GM21619 (cell line): ENCODE measurements around the gene AGAP1.
"Not testable (repeated sequence)": the region's sequence is repeated elsewhere in the genome, so short reads cannot be mapped to it uniquely, and the experiment has no call there.

Experiments
- ATAC-seq: cut with Tn5 transposase; IDR thresholded peaks from one replicate; pipeline ENCODE4 v1.9.1; 2021; ENCODE audit not compliant: unreplicated experiment

The AGAP1 gene

DNA sequence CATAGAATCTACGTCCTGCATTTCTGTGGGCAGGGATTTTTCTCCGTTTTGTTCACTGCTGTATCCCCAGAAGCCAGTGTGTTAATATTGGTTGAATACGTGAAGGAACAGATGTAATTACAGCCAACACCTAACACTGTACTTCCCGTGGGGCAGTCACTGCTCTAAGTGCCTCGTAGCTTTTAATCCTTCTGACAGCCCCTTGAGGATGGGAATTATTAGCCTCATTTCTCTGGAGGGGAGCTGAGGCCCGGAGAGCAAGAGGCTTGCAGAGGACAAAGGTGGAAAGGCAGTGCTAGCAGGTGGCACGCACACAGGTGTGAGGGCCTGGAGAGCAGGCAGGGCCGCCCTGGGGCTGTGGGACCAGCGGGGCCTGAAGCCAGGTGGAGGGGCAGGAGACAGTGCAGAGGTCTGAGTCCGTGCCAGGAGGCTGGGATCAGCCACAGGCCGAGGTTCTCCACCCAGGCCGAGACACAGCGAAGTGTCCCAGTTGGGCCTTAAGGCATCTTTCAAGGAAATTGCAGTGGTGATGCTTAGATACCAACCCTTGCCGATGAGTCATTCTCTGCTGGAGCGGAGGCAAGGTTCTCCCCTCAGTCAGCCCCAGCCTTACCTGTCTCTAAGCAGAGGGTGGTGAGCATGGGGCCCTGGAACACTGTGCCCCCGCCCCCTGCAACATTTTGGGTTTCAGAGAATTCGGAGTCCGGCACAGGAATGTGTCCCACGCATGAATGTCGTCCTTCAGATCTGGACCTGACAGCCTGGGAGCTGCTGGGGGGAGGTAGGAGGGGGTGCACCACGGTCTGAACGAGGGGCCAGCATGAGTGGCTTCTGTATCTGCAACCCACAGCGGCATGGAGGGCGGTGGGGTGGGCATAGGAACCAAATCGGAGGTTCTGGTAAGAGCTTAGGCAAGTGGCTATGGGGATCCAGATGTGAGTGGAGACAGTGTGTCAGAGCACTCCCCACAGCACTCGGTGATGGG, 551.7 kb downstream of the AGAP1 start:
- no peak for ATAC-seq

DNA sequence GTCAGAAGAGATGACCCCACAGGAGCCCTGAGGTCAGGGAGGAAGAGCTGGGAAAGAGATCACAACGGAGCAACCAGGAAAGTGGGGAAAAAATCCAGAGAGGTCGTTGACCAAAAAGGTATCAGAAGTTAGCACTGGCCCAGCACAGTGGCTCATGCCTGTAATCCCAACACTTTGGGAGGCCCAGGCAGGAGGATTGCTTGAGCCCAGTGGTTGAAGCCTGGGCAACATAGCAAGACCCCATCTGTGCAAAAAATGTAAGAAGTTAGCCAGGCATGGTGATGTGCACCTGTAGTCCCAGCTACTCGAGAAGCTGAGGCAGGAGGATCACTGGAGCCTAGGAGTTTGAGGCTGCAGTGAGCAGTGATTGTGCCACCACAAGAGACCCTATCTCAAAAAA, 552.9 kb downstream of the AGAP1 start:
- ATAC-seq = no peak

DNA sequence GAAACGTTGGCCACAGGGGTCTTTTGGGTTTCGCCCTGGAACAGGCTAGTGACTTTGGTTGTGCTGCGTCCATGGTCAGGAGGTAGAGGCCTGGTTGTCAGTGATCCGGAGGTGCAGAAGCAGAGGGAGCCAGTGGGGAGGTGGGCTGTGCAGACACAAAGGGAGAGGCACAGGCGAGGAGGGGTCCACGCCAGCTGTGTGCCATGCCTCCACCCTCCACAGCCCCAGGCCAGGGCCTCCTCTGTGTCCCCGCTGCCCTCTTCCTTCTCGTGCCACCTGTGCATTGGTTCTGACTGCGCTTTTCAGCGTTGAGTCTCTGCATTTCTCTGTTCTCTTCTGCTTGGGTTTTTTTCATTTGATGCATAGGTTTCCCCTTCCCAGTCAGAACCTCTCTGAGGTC, 553.3 kb downstream of the AGAP1 start:
- no peak for ATAC-seq

DNA sequence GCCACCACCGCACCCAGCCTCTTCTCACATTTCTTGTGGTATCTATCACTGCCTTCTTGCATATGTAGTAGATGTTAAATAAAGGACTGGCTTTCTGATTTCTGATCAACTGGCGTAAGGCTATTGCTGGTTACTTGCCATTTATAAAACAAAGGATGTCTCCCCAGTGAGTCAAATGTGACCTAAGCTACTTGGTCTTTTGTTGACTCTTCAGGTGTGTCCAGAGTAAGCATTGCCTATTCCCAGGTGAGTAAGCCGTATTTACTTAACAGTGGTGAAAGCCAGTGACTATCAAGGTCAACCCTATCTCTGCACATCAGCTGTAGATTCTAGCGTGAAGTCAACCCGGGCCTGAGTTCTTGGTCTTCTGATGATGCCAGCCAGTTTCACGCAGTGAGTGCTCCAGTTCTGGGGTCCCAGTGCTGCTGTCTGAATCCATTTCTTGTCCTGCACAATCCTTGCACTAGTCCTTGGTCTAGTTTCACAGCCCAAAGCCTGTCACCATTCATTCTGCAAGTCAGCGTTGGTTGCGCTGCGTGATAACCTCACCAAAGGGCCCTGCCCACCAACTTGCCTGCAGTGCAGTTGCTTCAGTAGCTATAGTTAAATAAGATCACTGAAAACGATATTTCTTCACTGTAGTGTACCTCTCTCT, 554.2 kb downstream of the AGAP1 start:
- ATAC-seq = no peak

DNA sequence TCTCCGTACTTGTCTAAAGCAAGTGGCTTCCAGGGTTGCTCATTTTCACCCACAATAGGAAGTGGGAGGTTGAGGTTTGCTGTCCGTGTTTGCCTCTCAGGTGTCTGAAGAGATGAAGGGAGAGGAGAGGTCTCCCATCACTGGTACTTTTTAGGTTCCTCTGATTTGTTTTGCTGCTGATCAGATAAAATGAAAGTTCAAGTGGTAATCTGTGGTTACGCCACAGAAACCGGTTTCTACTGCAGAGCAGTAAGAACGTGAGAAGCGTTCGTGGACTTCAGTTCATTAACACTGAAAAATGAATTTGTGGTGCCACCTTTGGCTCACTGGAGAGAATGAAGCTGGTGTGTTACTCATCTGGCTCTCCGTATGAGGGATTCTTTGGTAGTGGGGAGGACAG, 556.1 kb downstream of the AGAP1 start:
- ATAC-seq = no peak

DNA sequence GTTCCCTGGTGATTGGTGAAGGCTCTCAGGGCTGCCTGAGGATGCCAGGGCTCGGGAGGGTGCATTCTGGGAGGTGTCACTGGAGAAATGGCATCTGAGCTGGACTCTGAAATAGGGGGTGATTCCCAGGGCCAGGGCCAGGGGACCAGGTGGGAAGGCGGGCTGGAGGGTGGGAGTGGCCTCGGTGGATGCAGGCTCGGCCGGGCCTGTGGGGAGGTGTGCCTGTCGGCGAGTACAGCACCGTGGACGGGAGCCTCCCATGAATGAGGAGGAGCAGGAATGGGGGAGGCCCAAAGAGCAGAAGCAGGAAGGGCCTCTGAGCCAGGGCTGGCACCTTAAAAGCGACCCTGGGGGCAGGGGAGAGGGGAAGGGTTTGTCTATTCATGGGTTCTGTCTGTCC, 557.5 kb downstream of the AGAP1 start:
- ATAC-seq = no peak

DNA sequence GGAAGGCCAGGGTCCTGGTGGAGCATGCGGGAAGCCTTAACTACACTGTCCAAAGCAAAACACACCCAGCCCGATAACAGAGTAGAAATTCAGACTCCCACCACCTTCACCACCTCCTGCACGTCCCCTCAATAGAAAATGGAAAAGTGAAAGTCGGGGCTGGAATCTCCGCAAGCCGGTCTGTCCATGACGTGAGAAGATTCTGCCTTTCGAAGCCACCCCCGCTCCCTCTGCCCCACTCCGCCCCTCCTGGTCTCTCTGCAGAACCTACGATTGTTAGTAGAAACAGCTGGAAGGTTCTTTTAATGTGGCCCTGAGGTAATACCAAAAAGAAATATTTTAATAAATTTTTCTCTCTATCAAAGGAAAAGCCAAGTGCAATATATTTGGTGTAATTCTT, 558.0 kb downstream of the AGAP1 start:
- no peak for ATAC-seq

DNA sequence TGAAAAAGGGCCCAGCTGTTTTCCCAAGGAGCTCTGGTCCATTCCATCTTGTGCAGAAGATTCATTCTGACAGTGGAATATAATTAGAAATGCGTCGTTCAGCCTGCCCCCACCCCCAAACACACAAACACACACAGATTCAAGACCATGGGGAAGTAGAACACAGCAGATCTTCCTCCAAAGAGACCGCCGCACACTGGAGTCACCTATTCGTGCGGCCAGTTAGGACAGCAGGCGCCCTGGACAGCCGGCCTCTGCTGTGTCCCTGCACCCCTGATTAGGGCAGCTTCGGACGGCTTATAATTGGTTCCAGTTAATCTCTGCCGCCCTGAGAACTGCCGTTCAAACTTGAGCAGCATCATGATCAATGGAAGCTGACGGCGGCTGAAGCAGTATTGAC, 558.4 kb downstream of the AGAP1 start:
- no peak for ATAC-seq

DNA sequence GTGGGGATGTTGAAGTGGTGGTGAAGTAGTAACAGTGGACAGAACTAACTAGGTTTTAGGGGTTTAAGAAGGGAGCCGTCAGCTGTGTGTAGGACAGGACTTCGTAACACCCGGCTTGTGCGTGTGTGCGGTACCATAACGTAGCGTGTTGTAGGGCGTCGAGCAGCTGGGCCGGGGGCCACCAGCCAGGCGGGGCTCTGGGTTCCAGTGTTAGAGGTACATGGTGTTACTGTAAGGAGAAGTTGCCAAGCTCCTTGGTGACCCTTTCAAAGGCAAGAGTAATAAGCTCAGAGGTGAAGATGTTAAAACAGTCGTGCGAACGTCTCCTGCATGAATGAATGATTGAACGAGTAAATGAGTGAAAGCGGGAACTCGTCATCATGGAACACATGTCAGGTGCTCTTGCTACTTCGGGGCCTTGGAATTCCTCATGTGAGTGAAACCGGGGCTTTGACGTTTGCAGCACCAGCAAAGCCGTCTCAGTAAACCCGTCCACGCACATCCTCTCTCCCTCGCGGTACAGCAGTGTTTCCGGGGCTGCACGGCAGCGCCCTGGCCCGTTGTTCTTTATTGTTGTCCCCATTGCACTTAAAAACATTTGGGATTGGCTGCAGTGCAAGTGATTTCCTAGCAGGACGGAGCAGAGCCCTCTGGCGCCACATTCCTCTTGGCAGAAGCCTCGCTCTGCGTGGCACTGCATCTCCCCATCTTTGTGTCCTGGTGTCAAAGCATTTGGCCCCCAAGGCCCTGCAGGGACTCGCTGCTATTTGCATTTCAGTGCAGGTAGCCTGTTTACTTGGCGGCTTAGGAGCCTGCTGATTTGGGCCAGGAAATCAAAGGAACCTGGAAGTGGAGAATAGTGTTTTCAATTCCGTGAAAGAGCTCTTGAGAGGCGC, 559.3 kb downstream of the AGAP1 start:
- no peak for ATAC-seq

DNA sequence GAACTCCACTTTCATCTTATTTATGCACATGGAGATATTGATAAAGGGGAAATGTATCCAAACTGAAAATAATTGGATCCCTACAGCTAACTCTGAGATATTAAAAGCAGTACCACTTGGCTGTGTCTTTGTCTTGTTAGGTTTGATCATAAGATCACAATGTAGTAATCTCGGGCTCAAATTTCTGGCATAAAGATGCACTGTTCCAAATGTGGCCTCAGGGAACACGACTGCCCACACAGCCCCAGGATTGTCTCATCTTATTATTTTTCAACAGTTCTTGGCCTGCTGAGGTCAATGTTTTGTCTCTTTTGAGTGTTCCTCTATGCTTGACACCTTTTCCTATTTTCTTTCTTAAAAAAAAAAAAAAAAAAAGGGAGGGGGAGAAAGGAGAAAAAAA, 560.3 kb downstream of the AGAP1 start:
- no peak for ATAC-seq

DNA sequence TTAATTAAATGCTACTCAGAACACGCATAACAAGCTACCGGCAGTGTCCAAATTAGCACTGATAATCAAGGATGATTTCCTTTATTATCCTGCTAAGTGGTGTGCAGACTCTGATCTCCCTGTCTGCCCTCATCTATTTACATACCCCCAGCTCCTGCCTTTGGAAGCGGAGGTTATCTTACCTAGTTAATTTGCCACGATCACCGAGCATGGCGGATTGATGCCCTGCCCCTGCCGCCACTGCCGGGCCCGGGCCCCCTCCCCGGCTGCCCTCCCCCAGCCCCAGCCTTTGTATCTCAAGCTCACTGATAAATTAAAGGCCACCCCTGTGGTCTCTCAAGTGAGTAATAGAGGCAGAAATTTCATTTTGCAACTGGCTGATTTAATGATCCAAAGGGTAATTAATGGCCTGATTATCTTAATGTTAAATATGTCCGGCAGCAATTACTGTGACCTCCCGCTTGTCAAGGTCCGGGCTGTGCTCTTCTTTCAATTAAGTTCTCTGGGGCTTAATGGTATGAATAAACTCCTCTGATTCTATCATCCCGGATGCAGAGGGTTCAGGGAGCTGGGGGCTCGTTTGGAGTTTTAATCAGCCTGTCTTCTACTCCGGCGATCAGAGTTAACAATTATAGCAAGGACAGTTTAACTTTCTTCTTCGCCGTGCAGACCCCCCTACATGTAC, 560.9 kb downstream of the AGAP1 start:
- no peak for ATAC-seq

DNA sequence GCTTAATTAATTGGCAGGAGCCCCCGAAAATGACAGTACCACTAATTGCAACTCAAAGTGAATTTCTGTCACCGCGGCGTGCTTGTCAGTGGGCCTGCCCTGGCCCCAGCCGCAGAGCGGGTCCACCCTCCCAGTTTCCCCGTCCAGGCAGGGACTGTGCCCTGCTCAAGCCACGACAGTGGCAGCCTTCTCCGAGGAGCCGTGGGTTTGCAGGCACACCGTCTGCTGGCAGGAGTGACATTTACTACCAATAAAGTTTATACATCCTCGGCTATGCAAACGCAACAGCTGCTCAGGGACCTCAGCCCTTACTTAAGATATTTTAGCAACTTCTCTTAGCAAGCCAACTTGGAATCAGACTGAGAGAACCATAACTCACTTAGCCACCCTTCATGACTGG, 561.6 kb downstream of the AGAP1 start:
- ATAC-seq = no peak

DNA sequence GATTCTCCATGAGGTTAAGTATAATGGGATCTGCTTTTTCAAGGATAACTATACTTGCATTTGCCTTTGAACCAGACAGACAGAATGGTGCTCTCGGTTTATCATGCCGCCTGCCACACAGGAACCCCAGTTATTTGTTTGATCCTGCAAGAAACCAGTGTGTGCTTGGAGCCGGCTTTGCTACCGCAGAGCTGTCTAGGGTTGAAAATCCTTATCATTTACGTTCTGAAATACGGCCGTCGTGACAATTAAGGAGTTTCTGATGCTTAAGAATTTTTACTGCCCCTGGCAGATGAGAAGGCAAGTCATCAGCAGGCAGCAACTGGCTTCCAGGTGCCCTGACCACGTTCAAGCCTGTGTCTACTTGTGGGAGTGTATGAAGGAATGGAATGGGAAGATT, 562.3 kb downstream of the AGAP1 start:
- no peak for ATAC-seq

DNA sequence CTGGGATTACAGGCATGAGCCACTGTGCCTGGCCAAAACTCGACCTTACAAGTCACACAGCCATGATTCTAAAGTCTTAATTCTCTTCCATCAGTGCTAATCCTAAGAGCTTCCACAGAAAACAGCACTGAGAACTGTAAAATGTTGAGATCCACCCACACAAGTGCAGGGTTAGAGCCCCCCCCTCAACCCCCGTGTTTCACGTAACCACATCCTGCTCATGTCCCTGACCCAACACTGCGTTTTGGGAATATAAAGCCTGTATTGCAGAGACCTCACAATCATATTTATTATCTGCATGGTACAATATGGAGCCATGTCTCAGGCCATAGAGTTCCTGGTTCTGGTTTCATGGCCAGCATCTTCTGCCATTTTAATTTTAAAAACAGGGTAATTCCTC, 563.5 kb downstream of the AGAP1 start:
- ATAC-seq = no peak

DNA sequence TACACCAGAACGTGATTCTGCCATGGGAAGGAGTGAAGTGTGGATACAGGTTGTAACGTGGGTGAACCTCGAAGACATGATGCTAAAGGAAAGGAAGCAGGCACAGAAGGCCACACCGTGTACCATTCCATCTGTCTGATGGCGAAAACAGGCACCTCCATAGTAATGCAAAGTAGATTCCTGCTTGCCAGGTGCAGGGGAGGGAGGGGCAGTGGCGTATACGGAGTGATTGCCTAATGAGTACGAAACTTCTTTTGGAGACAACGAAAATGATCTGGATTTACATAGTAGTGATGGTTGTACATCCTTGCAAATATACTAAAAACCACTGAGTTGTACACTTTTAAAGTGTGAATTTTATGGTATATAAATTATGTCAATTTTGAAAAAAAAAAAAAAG, 567.7 kb downstream of the AGAP1 start:
- ATAC-seq = no peak

DNA sequence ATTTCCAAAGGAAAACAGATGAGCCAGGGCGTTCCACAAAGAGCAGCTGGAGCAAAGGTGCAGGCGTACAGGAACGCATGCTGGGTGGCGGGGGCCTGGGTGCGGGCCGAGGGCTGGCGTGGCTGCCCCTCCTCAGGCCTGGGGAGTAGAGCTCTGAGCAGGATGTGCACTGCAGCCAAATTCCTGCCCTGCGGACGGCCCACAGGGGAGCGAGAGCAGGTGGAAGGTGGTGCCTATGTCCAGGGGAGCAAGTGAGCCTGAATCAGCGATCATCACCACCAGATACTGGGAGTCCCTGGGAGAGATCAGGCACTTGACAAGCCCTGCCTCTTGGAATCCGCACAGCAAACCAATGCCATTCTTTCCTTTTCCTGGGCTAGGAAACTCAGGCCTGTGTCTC, 568.1 kb downstream of the AGAP1 start:
- ATAC-seq = no peak

DNA sequence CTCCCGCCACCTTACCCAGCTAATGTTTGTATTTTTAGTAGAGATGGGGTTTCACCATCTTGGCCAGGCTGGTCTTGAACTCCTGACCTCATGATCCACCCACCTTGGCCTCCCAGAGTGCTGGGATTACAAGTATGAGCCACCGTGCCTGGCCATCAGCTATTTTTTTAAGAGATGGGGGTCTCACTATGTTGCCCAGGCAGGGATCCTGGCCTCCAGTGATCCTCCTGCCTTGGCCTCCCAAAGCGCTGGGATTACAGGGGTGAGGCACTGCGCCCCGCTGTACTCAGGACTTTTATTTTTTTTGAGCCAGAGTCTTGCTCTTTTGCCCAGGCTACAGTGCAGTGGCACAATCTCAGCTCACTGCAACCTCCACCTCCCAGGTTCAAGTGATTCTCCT, 569.0 kb downstream of the AGAP1 start:
- ATAC-seq = not testable (repeated sequence)

DNA sequence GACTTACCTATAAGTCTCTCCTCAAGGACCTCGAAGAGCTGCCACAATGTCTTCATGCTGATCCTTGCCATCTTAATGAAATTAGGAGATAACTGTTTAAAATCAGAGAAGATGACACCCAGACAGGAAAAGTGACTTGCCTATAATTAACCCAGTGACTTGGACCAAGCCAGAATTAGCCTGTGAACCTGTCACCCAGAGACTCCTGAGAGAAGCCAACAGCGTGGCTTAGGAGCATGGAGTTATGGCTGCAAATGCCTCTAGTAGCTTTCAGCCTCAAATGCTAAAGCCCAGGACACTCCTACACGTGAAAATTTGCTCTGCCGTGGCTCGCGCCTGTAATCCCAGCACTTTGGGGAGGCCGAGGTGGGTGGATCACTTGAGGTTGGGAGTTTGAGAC, 570.2 kb downstream of the AGAP1 start:
- ATAC-seq = no peak

DNA sequence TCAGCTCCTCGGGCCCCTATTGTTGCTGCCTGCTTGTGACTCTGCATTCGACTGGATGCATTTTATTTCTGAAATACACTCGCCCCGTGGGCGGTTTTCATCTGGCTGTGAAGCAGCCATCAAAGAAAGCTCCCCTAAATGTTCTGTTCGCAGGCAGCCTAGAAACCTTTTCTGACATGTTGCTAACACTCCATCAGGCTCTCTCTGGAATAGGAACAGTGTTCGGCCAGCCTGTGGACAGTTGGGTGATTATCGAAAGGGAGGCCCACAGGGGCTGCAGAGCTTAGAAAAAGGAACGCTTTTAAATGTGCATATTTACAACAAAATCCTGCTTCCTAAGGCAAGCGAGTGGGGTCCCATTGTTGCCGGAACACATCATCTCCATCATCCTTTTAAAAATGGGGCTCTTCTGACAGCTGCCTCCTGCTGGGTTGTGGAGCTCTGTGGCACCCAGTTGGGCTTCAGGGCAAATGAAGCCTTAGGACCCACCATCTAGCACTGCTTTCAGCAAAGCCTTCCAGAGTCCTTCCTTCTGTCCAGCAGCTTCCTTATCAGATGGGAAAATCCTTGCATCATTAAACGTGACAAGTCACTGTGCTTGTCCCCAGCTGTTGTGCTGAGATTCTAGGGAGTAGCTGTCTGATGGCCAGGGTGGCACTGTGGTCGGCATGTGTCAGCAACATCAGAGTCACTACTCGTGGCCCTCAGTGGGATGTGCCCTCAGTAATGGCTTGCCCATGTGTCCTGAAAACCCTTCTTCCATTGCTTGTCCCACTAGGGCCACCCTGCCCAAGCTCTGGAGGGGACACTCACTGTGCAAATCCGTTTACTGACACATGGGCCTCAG, 571.7 kb downstream of the AGAP1 start:
- ATAC-seq = no peak

DNA sequence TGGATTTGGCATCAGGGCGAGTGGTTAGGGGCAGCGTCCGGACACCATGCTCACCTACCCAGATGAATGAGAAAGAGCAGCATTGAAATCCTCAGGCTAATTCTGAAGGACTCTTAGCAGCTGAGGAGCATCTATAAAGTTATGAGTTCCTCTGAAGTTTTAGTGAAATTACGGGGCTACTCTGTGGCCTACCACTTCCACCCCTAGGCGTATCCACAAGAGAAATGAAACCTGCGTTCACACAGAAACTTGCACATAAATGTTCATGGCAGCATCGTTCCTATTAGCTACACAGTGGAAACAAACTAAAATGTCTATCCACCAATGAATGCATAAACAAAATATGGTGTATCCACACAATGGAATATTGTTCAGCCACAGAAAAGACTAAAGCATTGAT, 576.4 kb downstream of the AGAP1 start:
- ATAC-seq = no peak
